Activated CD4-positive, alpha-beta T cell treated with anti-CD3 and anti-CD28 coated beads for 4 hours (primary cell): ENCODE measurements around the gene EEF2K.
"Not testable (repeated sequence)": the region's sequence is repeated elsewhere in the genome, so short reads cannot be mapped to it uniquely, and the experiment has no call there.

ENCODE experiments used
- DNase-seq, 2 donors: peaks; one replicate each; pipeline ENCODE4 v3.0.0-alpha.2; 2020

The EEF2K gene

DNA sequence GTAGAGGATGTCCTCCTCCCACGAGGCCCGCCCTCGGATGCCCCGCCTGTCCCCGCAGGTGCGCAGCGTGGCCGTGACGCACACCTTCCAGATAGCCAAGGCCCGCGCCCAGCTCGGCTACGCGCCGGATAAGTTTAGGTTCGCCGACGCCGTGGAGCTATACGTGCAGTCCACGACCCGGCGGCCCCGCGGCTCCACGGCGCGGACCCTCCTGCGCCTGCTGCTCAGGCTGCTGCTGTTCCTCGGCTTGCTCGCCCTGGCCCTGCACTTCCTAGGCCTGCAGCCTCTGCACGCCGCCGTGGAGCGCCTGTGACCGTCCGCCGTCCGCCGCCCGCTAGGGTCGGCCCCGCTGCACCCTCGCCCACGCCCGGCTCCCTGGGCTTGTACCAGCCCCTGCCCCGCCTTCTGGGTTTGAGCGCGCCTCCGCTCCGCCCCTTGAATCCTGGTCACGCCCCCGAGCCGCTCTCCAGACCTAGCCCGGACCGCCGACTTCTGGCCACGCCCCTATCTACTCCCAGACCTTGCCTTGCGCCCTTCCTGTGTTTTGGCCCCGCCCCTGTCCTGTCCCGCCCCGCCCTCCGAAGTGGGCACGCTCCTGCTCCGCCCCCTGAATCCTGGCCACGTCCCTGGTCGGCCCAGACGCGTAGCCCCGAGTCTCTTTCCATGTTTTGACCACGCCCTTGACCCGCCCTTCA is 15.8 kb upstream of the EEF2K start:
- DNase-seq = peak; percentile 93 to 95

DNA sequence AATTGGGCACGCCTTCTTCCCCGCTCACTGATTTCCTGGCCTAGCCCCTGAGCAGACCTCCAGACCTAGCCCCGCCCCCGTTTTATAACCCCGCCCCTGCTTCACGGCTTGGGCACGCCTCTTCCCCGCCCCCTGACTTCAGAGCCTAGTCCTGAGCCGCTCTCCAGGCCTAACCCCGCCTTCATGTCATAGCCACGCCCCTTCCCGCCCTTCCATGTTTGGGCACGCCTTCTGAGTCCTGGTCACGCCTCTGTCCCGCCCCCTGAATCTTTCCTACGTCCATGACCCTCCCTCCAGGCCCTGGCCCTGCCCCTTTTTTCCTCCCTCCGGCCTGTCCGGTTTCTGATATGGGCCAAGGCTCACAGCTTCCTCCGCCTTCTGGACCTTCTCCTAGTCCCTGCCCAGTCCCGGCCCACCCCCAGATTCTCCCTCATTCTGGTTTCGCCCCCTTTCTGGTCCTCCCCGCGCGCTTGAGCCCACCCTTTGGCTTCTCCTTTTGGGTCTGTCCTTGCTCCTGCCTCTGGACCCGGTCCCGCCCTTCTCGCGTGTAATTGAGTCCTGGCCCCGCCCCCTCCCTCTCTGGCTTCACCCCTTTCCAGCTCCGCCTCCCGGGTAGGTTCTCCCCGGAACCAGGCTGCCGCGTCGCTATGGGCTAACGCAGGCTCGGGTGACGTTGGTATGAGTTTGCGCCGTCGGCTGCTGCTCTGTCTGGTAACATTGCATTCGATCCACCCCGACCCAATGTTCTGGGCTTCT is 15.1 kb upstream of the EEF2K start:
- peak; percentile 100 for DNase-seq

DNA sequence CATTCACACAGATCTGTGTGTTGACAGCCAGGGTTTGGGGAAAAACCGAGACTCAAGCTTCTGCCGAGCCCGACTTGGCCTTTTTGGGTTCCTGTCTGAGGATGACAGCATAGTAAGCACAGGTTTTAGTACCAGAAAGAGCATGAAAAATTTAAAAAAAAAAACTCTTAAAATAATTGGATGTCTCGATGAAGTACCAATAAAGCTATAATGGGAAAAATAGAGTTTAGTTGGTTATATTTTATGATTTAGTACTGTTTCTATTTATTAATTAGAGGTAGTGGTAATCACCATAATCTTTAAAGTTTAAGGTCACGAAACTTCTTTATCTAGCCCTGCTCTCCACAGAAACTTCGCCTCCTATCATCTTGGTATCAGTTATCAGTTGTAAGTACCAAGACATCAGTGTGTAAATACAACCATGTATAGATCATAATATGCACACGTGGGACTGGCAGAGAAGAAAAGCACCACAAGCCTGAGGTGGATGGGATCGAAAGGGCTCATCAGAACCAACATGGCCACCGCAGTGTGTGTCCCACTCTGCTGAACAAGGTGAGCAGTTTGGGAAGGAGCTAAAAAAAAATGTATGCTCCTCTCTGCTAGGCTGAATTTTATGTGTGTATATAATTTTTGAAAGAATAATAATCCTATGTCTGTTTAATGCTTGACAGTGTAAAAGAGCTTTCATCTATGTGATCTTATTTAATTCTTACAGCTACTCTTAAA is 14.4 kb upstream of the EEF2K start:
- DNase-seq = peak; percentile 25 to 31

DNA sequence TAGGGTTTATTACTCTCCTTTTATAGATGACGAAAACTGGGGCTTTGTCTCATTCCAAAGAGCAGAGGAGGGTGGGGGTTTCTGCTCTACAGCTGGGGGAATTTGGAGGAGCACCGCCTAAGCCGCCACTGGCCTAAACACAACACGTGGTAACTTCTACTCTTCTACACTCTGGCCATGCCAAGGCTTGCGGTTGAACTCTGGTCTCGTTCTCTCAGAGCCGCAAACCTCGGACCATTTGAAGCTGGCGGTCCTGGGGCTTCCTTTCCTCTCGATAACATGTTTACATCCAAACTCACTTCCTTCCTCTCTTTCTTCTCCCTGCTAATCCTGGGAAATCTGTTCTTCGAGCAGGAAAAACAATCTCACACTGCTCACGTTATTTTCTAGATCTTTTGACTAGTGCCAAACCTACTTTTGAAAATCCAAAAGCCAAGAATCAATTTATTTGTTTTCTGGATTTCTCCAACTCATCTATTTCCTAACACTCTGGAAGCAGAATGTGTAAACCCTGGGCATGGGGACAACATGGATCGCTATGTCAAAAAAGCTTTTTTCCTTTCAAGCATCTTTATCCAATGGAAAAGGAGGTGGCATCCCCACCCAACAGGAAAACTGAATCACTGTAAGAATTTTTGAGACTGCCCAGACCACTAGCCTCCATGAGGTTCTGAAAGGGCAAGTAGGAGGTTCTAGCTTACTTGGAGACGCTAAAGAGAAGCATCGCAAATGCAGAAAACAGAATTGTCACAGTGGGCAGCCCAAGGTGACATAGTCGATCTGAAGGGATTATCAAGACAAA is 13.6 kb upstream of the EEF2K start:
- peak; percentile 63 to 68 for DNase-seq

DNA sequence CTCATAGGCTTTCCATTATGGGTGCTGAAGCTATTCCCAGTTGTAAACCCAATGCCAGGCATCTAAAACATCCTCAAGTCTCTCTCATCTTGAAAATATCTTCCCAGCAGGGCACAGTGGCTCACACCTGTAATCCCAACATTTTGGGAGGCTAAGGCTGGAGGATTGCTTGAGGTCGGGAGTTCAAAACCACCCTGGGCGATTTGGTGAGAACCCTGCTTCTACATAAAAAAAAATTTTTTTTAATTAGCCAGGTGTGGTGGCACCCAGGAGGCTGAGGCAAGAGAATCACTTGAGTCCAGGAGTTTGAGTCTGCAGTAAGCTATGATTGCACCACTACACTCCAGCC is 13.0 kb upstream of the EEF2K start:
- DNase-seq = no peak

DNA sequence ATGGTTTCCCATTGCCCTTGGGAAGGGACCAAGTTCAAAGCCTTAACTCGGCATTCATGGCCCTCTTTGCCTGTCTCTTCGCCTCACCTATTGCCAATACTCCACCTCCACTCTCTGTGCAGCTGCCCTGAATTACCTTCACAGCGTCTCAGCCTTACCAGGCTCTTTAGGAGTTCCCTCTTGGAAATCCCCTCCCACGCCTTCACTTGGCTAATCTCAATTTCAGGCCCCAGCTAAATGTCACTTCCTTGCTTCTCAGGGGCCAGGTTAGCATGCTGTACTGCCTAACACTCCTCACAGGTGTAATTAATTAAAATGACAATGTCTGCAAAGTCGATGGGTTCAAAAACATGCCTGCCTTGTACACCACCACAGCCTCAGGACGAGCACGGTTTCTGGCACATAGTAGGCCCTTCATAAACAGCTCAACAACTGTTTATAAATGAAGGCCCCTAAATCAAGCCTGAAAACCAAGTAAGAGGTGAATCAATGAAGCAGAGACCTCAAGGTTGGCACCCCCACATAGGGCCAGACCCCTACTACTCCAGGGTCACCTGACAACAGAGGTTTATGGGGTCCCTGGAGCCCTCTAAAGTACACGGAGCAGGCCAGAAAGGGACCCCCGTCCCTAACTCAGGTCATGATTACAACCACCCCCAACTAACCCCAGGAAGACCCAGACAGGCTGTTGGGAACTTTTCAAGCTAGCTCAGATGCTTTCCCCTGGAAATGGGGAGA is 11.2 kb upstream of the EEF2K start:
- DNase-seq = peak in 1 of 2 donors; percentile 8

DNA sequence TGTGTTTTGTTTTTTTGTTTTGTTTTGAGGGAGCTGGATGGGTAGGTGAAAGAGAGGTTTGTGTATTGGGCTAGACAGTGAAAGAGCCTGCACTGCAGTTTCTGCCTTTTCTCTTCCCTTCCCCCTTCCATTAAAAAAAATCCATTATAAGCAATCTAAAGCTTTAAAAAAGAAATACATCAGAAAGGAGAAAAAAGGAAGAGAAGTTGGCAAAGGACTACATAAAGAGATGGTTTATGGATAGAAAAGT is 10.7 kb upstream of the EEF2K start:
- DNase-seq = no peak

DNA sequence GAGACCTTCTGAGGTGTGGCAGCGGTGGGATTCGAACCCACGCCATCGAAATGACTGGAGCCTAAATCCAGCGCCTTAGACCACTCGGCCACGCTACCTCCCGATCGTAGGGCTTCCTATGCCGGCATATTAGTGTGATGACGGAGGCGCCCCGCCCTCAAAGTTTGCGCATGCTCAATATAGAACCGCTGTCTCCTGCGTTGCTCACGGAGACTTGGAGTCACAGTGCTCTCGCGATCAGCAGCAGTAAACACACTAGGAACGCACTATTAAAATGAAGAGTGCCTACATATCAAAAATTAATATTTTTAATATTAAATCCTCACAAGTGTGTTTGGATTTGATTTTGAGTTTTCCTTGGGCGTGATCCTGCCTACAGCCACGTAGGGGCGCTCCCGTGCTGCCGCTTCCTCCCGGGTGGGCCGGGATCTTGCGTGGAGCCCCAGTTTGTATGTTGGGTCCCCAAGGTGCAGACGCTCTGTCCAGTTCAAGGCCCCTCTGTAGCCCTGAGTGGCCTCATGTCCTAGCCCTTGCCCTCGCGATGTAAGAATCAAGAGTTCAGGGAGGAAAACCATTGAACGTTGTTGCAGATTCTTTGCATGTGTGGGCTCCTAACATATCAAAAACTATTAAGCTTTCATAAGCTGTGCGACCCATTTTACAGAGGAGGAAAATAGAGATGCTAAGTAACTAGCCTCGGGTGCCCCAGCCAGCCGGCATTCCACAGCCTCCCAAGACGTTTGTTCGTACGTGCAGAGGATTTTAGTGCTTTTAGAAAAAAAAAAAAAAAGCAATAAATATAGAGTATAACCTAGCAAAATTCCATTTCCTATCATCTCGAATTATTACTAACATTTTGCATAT is 10.2 kb upstream of the EEF2K start:
- DNase-seq = peak; percentile 86 to 91

DNA sequence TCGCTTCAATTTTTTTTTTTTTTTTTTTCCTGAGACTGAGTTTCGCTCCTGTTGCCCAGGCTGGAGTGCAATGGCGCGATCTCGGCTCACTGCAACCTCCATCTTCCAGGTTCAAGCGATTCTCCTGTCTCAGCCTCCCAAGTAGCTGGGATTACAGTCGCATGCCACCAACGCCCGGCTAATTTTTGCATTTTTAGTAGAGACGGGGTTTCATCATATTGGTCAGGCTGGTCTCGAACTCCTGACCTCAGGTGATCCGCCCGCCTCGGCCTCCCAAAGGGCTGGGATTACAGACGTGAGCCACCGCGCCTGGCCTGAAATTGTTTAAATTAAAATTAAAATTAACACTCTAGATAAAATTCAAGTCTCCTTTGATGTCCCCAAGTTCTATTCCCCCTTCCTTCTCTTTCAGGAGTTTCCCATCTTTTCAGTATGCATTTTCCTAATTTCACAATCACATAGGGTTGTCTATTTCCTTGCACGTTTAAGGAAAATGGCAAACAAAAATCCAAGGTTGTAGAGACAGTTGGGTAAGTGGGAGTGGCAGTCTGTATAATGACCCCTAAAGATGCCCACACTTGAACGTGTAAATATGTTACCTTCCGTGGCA is 9.4 kb upstream of the EEF2K start:
- DNase-seq = not testable (repeated sequence)

DNA sequence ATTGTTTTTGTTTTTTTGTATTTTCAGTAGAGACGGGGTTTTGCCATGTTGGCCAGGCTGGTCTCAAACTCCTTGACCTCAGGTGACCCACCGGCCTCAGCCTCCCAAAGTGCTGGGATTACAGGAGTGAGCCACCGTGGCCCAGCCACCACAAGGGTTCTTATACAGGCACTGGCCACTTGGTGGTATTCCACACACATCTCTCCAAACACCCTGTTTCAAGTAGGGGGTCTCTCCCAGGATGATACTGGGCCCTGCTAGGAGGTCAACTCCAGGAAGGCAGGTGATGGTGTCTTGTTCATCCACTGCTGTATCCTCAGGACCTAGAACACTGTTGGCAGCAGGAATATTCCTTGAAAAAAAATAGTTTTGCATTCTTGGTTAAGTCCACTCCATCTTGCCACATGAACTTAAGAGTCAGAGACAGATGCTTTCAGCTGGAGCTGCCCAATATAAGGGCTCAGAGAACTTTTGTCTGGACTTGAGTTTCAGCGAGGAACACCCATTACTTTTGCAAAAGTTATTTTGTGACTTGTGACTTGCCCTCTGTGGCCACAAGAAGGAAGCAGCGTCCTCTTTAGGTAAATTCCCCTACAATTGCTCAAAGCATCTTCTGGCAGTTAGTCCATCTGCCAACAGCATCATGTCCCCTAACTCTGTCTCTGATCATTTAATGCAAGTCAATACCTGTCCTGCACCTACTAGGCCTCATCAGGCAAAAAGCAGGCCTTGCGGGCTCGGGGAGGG is 7.4 kb upstream of the EEF2K start:
- no peak for DNase-seq

DNA sequence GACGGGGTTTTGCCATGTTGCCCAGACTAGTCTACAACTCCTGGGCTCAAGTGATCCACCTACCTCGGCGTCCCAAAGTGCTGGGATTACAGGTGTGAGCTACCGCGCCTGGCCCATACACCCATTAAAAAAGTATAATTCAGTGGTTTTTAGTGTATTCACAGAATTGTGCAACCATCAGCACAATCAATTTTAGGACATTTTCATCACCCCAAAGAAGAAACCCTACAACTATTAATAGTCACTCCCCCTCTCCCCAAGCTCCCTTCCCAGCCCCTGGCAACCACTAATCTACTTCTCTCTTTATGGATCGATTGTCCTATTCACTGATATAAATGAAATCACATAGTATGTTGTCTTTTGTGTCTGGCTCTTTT is 3.8 kb upstream of the EEF2K start:
- no peak for DNase-seq

DNA sequence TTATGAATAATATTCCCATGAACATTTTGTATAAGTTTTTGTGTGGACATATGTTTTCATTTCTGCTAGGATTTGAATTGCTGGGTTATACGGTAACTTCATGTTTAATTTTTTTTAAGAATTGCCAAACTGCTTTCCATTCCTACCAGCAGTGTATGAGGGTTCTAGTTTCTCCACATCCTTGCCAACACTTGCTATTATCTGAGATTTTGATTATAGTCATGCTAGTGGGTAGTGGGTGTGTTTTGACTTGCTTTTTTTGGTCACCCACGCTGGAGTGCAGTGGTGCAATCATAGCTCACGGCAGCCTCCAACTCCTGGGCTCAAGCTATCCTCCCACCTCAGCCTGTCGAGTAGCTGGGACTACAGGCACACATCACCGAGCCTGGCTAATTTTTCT is 3.0 kb upstream of the EEF2K start:
- DNase-seq = no peak

DNA sequence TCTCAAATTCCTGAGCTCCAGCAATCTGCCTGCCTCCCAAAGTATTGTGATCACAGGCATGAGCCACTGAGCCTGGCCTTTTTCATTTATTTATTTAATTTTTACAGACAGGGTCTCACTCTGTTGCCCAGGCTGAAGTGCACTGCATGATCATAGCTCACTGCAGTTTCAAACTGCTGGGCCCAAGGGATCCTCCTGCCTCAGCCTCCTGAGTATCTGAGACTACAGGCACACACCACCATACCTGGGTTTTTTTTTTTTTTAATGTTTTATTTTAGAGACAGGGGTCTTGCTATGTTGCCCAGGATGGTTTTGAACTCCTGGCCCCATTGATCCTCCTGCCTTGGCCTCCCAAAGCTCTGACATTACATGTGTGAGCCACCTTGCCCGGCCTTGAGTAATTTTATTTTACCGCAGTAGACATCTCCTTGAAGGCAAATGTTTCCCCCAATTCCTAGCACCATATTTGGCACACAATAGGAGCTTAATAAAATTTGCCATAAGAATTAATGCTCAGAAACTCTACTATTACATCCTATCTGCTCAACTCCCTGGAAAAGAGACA is 1.9 kb upstream of the EEF2K start:
- no peak for DNase-seq

DNA sequence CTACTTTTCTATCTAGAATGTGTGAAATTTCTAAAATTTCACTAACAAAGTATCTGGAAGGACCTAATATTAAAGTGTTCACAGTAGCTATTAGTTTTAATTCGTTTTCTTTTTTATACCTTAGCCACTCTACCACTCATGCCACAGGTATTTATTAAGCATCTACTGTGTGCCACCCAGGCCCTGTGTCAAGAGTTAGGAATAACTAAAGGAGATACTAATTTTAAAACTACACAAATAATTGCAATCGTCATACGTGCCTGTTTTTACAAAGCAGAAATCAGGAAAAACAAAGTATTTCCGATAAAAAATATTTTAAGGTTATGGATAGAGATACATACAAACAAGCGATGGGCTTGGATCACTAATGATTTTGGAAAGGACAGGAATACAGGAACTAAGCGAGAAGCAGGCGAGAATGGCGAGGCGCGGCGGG is 483 bp upstream of the EEF2K start:
- no peak for DNase-seq

DNA sequence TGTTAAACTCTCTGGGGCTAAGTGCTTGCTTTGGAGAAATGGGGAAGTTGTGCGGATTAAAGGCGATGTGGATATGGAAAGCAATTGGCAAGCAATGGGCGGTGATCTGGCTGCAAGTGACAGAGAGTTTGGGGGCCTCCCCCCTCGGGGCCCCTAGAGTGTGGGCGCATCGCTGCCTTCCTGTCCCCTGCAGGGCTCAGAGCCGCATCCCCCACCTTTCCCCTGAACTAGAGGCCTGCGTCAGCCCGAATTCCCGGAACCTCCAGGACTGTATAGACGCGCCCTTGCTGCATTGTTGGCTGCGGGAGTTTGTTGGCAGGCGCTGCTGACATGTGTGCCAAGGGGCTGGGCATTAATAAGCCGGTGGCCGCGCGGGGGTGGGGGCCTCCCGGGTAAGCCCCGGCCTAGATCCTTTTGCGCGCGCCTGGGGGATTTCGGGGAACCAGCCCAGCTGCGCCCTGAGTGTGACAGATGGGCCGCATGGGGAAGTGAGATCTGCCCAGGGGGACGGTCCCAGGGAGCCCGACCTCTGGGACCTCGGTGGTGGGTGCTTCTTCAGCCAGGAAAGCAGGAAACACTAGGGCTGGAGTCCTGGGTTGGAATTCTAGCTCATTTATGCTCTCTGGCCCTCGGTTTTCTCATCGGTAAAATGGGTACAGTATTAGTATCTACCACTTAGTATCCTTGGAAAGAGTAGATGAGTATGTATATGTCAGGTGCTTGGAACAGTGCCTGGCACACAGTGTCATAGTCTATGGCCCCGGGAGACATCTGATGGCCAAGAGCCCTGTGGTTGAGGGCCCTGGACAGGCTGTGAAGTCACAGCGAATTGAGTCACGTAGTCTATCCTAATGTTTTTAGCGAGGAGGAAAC is 1.0 kb downstream of the EEF2K start:
- DNase-seq = peak; percentile 64 to 71

DNA sequence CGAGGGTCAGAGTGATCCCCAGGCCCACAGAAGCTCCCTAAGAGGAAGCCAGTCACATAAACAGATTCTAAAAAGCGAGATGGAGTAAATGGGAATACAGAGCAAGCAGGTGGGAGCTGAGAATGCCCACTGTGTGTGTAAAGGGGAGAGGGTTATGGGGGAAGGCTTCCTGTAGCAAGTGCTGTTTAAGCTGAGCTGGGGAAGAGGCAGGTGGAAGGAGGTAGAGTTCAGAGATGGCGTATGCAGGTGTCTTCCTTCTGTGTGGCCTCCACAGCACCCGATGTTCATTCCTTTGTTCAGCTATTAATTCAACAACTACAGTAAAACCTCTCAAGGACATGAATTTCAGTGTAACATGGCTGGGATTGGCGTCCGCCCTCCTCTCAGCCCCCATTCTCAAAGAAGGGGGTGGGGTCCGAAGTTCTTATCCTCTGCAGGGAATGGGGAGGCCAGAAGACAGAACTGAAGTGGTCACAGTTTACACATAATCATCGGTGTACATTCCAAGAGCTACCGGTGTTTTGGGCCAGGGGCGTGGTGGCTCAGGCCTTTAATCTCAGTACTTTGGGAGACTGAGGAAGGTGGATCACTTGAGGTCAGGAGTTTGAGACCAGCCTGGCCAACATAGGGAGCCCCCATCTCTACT is 1.8 kb downstream of the EEF2K start:
- DNase-seq = no peak

DNA sequence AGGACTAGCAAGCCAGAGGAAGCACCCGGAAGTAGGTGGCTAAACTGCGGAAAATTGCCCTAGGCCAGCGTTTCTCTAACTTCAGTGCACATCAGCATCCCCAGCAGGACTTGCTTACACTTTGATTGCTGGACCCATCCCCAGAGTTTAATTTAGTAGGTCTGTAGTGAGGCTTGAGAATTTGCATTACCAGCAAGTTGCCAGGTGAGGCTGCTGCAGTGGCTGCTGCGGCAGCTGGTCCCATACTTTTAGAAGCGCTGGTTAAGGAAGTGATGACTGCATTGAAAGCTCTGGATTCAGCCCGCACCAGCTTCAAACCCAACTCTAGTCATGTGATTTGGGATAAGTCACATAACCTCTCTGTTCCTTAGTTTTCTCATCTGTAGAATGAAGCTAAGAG is 4.2 kb downstream of the EEF2K start:
- no peak for DNase-seq

DNA sequence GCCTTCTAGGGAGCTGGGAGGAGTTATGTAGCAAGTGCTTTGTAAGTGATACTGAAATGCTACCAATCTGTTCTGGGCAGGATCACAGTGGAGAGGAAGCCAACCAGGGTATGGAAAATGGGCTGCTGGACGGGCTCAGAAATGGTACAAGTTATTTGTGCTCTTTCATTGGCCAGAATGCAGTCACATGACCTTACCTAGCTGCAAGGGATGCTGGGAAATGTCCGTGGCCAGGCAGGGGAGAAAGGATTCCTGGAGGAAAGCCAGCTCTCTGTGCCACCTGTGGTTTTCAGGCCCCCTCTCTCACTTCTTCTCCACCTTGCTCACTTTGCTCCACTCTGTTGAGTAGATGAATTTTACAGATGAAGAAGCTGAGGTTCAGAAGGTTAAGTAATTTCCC is 4.8 kb downstream of the EEF2K start:
- no peak for DNase-seq

DNA sequence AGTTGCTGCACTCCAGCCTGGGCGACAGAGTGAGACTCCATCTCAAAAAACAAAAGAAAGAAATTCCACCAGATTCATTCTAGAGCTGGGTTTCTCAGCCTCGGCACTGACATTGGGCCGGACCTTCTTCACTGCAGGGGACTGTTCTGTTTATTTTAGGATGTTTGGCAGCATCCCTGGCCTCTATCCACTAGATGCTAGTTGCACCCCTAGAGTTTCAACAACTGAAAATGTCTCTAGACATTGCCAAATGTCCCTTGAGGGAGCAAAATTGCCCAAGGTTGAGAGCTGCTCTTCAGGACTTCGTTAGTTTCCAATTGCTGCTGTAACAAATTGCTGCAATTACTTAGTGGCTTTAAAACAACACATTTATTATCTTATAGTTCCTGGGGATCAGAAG is 7.2 kb downstream of the EEF2K start:
- DNase-seq = no peak
